ENCODE measurements around the gene CUEDC1.
"Not testable (repeated sequence)": the region's sequence is repeated elsewhere in the genome, so short reads cannot be mapped to it uniquely, and the experiment has no call there.

The CUEDC1 gene

GRCh38 chr17:57984261-57984890 lies 29.2 kb upstream of the CUEDC1 start:
- Histone ChIP-seq H3K4me1 (ENCODE audit: control insufficient read depth, insufficient read depth, low read length) (peaks cover 25% of the 10 kb centered on the region), H3K36me3 (ENCODE audit: control insufficient read depth, insufficient read depth, low read length) (peaks cover 47% of the 10 kb centered on the region)

GRCh38 chr17:57983446-57983845 lies 28.2 kb upstream of the CUEDC1 start:
- Histone ChIP-seq H3K9me3 (ENCODE audit: control insufficient read depth, insufficient read depth, low read length) (no peaks in the 10 kb centered on the region), H3K36me3 (ENCODE audit: control insufficient read depth, insufficient read depth, low read length) (peaks cover 57% of the 10 kb centered on the region), H3K4me1 (ENCODE audit: control insufficient read depth, insufficient read depth, low read length) (peaks cover 21% of the 10 kb centered on the region), H3K27ac (ENCODE audit: low read depth, low read length) (no peak overlapping the region), H3K4me3 (ENCODE audit: low read depth, low read length) (no peak overlapping the region), H3K27me3 (ENCODE audit: control insufficient read depth, insufficient read depth, low read length) (no peaks in the 10 kb centered on the region), H3K9ac (ENCODE audit: low read depth, low read length) (no peak overlapping the region)

More at GRCh38 chr17:57984261-57984890, 29.2 kb upstream of the CUEDC1 start:
- Histone ChIP-seq H3K4me3 (ENCODE audit: low read depth, low read length) (no peak overlapping the region), H3K27me3 (ENCODE audit: control insufficient read depth, insufficient read depth, low read length) (no peaks in the 10 kb centered on the region), H3K9ac (ENCODE audit: low read depth, low read length) (no peak overlapping the region), H3K9me3 (ENCODE audit: control insufficient read depth, insufficient read depth, low read length) (no peaks in the 10 kb centered on the region), H3K27ac (ENCODE audit: low read depth, low read length) (no peak overlapping the region)

- Histone ChIP-seq H3K36me3 (ENCODE audit: control insufficient read depth, insufficient read depth, low read length) (peaks cover 65% of the 10 kb centered on the region), H3K27me3 (ENCODE audit: control insufficient read depth, insufficient read depth, low read length) (no peaks in the 10 kb centered on the region), H3K4me1 (ENCODE audit: control insufficient read depth, insufficient read depth, low read length) (peaks cover 21% of the 10 kb centered on the region), H3K9me3 (ENCODE audit: control insufficient read depth, insufficient read depth, low read length) (no peaks in the 10 kb centered on the region), H3K4me3 (ENCODE audit: low read depth, low read length) (no peak overlapping the region), H3K9ac (ENCODE audit: low read depth, low read length) (no peak overlapping the region), H3K27ac (ENCODE audit: low read depth, low read length) (no peak overlapping the region)
Observed at GRCh38 chr17:57982452-57983170, 27.4 kb upstream of the CUEDC1 start.

GRCh38 chr17:57980522-57980921 lies 25.3 kb upstream of the CUEDC1 start:
- Histone ChIP-seq H3K27ac (ENCODE audit: low read depth, low read length) (no peak overlapping the region), H3K9ac (ENCODE audit: low read depth, low read length) (no peak overlapping the region), H3K9me3 (ENCODE audit: control insufficient read depth, insufficient read depth, low read length) (no peaks in the 10 kb centered on the region), H3K4me1 (ENCODE audit: control insufficient read depth, insufficient read depth, low read length) (peaks cover 13% of the 10 kb centered on the region; the same call in 1 of the 2 replicates), H3K36me3 (ENCODE audit: control insufficient read depth, insufficient read depth, low read length) (peaks cover 86% of the 10 kb centered on the region), H3K4me3 (ENCODE audit: low read depth, low read length) (no peak overlapping the region), H3K27me3 (ENCODE audit: control insufficient read depth, insufficient read depth, low read length) (no peaks in the 10 kb centered on the region)

GRCh38 chr17:57979076-57979475 lies 23.9 kb upstream of the CUEDC1 start:
- Histone ChIP-seq H3K4me3 (ENCODE audit: low read depth, low read length) (no peak overlapping the region), H3K27me3 (ENCODE audit: control insufficient read depth, insufficient read depth, low read length) (no peaks in the 10 kb centered on the region), H3K4me1 (ENCODE audit: control insufficient read depth, insufficient read depth, low read length) (peaks cover 7% of the 10 kb centered on the region; the same call in 1 of the 2 replicates), H3K9ac (ENCODE audit: low read depth, low read length) (no peak overlapping the region), H3K36me3 (ENCODE audit: control insufficient read depth, insufficient read depth, low read length) (peaks cover 90% of the 10 kb centered on the region), H3K27ac (ENCODE audit: low read depth, low read length) (no peak overlapping the region), H3K9me3 (ENCODE audit: control insufficient read depth, insufficient read depth, low read length) (no peaks in the 10 kb centered on the region)

GRCh38 chr17:57976594-57976993 lies 21.4 kb upstream of the CUEDC1 start:
- H3K4me3 ChIP-seq (ENCODE audit: low read depth, low read length): no peak overlapping the region
- H3K9me3 ChIP-seq (ENCODE audit: control insufficient read depth, insufficient read depth, low read length): no peaks in the 10 kb centered on the region
- H3K36me3 ChIP-seq (ENCODE audit: control insufficient read depth, insufficient read depth, low read length): peaks cover 87% of the 10 kb centered on the region
- H3K9ac ChIP-seq (ENCODE audit: low read depth, low read length): no peak overlapping the region
- H3K27me3 ChIP-seq (ENCODE audit: control insufficient read depth, insufficient read depth, low read length): no peaks in the 10 kb centered on the region
- no peaks in the 10 kb centered on the region for H3K4me1 ChIP-seq (ENCODE audit: control insufficient read depth, insufficient read depth, low read length)
- H3K27ac ChIP-seq (ENCODE audit: low read depth, low read length): no peak overlapping the region

- Histone ChIP-seq H3K9ac (ENCODE audit: low read depth, low read length) (no peak overlapping the region), H3K4me1 (ENCODE audit: control insufficient read depth, insufficient read depth, low read length) (no peaks in the 10 kb centered on the region), H3K36me3 (ENCODE audit: control insufficient read depth, insufficient read depth, low read length) (peaks cover 71% of the 10 kb centered on the region), H3K27ac (ENCODE audit: low read depth, low read length) (no peak overlapping the region), H3K27me3 (ENCODE audit: control insufficient read depth, insufficient read depth, low read length) (no peaks in the 10 kb centered on the region), H3K9me3 (ENCODE audit: control insufficient read depth, insufficient read depth, low read length) (no peaks in the 10 kb centered on the region), H3K4me3 (ENCODE audit: low read depth, low read length) (no peak overlapping the region)
Observed at GRCh38 chr17:57975044-57975443, 19.8 kb upstream of the CUEDC1 start.

GRCh38 chr17:57974053-57974824 lies 19.0 kb upstream of the CUEDC1 start:
- H3K9me3 ChIP-seq (ENCODE audit: control insufficient read depth, insufficient read depth, low read length); H3K27ac ChIP-seq (ENCODE audit: low read depth, low read length); H3K27me3 ChIP-seq (ENCODE audit: control insufficient read depth, insufficient read depth, low read length); H3K9ac ChIP-seq (ENCODE audit: low read depth, low read length); H3K4me1 ChIP-seq (ENCODE audit: control insufficient read depth, insufficient read depth, low read length); H3K4me3 ChIP-seq (ENCODE audit: low read depth, low read length): not testable (repeated sequence)
- peaks cover 63% of the 10 kb centered on the region for H3K36me3 ChIP-seq (ENCODE audit: control insufficient read depth, insufficient read depth, low read length)

GRCh38 chr17:57972151-57972550 lies 16.9 kb upstream of the CUEDC1 start:
- Histone ChIP-seq H3K27ac (ENCODE audit: low read depth, low read length) (no peak overlapping the region), H3K27me3 (ENCODE audit: control insufficient read depth, insufficient read depth, low read length) (no peaks in the 10 kb centered on the region), H3K36me3 (ENCODE audit: control insufficient read depth, insufficient read depth, low read length) (peaks cover 43% of the 10 kb centered on the region), H3K4me3 (ENCODE audit: low read depth, low read length) (no peak overlapping the region), H3K9ac (ENCODE audit: low read depth, low read length) (no peak overlapping the region), H3K4me1 (ENCODE audit: control insufficient read depth, insufficient read depth, low read length) (no peaks in the 10 kb centered on the region), H3K9me3 (ENCODE audit: control insufficient read depth, insufficient read depth, low read length) (no peaks in the 10 kb centered on the region)

- no peak overlapping the region for H3K9ac ChIP-seq (ENCODE audit: low read depth, low read length)
- no peaks in the 10 kb centered on the region for H3K4me1 ChIP-seq (ENCODE audit: control insufficient read depth, insufficient read depth, low read length)
- no peaks in the 10 kb centered on the region for H3K9me3 ChIP-seq (ENCODE audit: control insufficient read depth, insufficient read depth, low read length)
- no peak overlapping the region for H3K4me3 ChIP-seq (ENCODE audit: low read depth, low read length)
- H3K27me3 ChIP-seq (ENCODE audit: control insufficient read depth, insufficient read depth, low read length): no peaks in the 10 kb centered on the region
- peaks cover 37% of the 10 kb centered on the region for H3K36me3 ChIP-seq (ENCODE audit: control insufficient read depth, insufficient read depth, low read length)
- no peak overlapping the region for H3K27ac ChIP-seq (ENCODE audit: low read depth, low read length)
Observed at GRCh38 chr17:57971572-57971971, 16.4 kb upstream of the CUEDC1 start.

GRCh38 chr17:57970710-57971109 lies 15.5 kb upstream of the CUEDC1 start:
- no peaks in the 10 kb centered on the region for H3K9me3 ChIP-seq (ENCODE audit: control insufficient read depth, insufficient read depth, low read length)
- H3K36me3 ChIP-seq (ENCODE audit: control insufficient read depth, insufficient read depth, low read length): peaks cover 28% of the 10 kb centered on the region
- no peak overlapping the region for H3K27ac ChIP-seq (ENCODE audit: low read depth, low read length)
- no peak overlapping the region for H3K9ac ChIP-seq (ENCODE audit: low read depth, low read length)
- no peak overlapping the region for H3K4me3 ChIP-seq (ENCODE audit: low read depth, low read length)
- no peaks in the 10 kb centered on the region for H3K27me3 ChIP-seq (ENCODE audit: control insufficient read depth, insufficient read depth, low read length)
- H3K4me1 ChIP-seq (ENCODE audit: control insufficient read depth, insufficient read depth, low read length): no peaks in the 10 kb centered on the region

Data from HUES48 (cell line).